Suppressor macrophage (primary cell): ENCODE results near the gene C11orf58.

Experiments
- DNase-seq, 4 experiments: peaks; one replicate each; pipeline ENCODE4 v3.0.0-alpha.2; 2020 to 2022
- total RNA-seq, 17 experiments: gene quantifications; one replicate each; lab custom pipeline; 2026; ENCODE audit warnings: mixed read lengths in 6 of 17, inconsistent platforms in 3 of 17; lab: John Stamatoyannopoulos, UW

C11orf58 gene
- 81.2 to 182 (median 121) reads per million in 17 experiments for total RNA-seq

DNA sequence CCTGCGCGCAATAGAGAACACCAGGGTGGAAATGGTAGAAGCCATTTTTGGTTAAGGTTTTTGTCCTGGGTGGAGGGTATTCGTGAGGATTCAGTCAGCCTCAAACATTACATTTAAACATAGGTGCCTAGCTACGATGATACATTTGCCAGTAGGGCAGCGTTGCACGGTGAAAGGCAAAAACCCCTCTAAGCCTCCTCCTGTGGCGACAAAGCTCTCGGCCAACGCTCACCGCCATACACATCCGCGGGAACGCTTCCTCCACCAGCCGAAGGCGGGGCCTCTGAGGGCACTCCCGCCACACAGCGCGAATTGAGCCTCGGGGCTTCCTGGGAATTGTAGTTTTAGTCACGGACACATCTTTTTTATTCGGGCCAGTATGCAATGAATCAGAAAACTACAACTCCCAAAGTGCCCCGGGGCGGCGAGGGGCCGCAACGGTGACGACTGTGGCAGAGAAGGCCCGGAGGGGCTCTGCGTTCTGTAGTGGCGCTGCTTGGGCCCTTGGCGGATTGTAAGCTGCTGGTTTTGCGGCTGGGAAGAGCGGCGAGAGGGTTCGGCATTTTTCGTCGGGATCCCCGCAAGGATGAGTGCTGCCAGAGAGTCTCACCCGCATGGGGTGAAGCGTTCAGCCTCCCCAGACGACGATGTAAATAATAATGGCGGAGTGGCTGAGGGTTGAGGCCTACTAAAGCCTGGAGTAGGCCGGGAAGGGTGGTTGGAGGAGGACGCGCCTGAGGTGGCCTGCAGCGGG is at the start of gene C11orf58:
C11orf58 (plus strand) TSS at position 455 of the 754 bp plus-strand sequence; CDS start at position 587, 132 bp downstream.
- peak; percentile 96 to 98 (median 98) for DNase-seq

DNA sequence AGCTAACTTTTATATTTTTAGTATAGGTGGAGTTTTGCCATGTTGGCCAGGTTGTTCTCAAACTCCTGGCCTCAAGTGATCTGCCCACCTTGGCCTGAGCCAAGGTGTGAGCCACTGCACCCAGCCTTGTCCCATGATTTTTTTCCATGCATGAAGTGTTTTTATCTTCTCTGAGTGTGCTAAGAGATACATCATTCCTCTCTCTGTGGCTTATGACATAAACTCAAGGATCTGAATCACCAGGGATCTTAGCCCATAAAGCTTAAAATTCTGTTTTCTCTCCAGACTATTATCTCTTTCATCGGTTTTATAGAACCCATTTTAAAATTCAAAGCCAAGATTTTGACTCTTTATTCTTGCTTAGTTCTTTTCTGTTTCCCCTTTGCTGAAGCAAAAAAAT is 48.4 kb upstream of the C11orf58 start:
- DNase-seq = no peak

DNA sequence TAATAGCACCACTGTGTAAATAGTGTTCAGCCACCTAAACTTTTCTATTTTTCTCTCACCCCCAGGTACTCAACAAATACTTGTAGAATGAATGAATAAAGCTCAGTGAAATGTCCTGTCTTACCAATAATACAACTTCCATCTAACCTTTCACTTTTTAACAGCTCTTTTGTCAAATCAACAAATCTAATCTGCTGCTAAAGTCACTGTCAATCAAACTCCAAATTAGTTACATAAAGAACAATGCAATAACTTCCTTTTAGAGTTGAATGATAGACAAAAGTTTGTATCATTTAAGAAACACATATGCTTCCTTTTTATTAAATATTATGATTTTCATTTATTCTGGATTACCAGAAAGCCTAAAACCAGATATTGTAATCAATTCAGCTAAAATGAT is 34.7 kb upstream of the C11orf58 start:
- DNase-seq = no peak

GRCh38 chr11:16713594-16713993 is 24.9 kb upstream of the C11orf58 start:
- peak in 1 of 4 experiments; percentile 2 for DNase-seq

DNA sequence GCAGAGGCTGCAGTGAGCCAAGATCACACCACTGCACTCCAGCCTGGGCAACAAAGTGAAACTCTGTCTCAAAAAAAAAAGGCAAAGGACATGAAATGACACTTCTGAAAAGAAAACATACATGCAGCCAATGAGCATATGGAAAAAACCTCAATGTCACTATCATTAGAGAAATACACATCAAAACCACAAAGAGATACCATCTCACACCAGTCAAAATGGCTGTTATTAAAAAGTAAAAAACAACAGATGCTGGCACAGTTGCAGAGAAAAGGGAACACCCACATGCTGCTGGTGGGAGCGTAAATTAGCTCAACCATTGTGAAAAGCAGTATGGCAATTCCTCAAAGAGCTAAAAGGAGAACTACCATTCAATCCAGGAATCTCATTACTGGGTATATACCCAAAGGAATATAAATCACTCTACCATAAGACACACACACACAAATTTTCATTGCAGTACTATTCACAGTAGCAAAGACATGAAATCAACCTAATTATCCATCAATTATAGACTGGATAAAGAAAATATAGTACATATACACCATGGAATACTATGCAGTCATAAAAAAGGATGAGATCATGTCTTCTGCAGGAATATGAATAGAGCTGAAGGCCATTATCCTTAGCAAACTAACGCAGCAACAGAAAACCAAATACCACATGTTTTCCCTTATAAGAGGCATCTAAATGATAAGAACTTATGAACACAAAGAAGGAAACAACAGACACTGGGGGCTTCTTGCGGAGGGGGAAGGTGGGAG is 15.7 kb upstream of the C11orf58 start:
- peak in 1 of 4 experiments; percentile 2 for DNase-seq

- DNase-seq = no peak
Measured at GRCh38 chr11:16727806-16728205, 10.6 kb upstream of the C11orf58 start.

GRCh38 chr11:16737818-16738192 is 642 bp upstream of the C11orf58 start:
- no peak for DNase-seq

DNA sequence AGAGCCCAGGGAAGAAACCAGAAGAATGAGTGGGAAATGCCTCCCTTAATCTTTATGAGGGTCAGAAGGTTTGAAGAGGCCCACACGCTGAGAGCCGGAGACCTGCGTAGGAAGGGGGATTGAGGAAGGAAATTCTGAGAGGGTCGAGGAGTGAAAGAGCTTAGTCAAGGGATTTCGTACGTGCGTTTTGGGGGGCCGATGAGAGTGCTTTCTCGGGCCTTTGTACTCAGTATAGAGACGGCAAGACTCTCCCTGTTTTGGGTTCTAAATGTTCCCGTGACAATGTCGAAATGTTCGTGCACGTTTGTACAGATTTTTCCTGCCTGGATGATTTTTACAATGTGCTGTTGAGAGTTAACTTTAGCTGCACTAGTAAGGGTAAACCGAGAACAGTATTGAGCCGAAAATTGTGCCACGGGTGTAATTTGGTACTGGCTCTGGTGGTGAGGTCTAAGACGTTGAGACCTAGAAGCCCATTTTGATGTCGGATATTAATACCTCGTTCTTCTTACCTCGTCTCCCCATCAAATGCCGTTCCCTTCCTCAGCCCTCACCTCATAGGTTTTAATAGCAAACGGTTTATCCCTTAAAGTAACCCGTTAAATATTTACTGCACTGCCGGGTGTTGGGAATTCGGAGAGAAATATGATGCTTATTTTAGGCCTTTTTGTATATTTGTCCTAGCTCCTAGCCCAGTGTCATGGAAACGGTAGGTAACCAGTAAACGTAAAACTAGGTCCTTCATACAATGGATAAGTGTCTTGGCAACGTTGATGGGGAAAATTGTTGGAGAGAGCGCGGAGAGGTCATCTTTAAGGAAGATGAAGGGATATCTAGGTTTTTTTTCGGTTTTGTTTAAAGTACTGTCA is 734 bp downstream of the C11orf58 start:
- peak; percentile 58 to 69 (median 63) for DNase-seq

DNA sequence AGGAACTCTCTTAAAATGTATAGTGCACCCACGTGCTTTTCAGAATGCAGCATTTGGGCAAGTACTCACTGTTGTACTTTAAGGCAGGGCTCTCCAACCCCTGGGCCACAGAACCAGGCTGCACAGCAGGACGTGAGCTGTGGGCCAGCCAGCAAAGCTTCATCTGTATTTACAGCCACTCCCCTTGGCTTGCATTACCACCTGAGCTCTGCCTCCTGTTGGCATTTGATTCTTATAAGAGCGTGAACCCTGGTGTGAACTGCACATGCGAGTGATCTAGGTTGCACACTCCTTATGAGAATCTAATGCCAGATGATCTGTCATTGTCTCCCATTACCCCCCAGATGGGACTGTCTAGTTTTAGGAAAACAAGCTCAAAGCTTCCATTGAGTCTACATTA is 3.0 kb downstream of the C11orf58 start:
- peak in 3 of 4 experiments; percentile 3 to 23 (median 7) for DNase-seq

GRCh38 chr11:16743478-16743877 is 5.0 kb downstream of the C11orf58 start:
- no peak for DNase-seq

- no peak for DNase-seq
Measured at GRCh38 chr11:16744128-16744725, 5.8 kb downstream of the C11orf58 start.

DNA sequence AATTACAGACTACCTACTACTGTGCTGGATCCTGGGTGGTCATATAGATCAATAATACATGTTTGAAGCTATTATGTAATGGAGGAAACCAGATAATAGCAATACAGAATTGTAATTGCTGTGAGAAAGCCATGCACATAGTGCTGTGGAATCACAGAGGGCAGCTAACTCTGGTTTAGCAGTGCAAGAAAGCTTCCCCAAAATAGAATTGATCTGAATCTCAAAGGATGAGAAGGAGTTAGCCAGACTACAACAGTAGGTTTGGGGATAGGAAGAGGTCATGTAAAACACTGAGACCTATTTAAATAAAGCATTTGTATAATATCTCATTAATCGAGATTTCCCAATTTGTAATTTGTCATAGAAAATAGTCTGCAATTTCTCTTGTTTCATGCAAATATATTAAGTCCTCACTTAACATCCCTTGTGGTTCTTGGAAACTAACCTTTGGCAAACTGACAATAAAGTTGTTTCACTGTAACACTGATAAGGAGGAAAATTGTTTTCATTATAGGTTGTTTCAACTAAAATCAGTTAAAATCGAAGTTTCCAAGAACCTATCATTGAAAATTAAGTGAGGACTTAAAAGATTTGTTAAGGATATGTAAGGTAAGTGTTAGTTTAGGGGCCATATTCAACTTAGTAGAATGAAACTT is 7.6 kb downstream of the C11orf58 start:
- DNase-seq = no peak

- DNase-seq = no peak
Measured at GRCh38 chr11:16749092-16749491, 10.6 kb downstream of the C11orf58 start.

DNA sequence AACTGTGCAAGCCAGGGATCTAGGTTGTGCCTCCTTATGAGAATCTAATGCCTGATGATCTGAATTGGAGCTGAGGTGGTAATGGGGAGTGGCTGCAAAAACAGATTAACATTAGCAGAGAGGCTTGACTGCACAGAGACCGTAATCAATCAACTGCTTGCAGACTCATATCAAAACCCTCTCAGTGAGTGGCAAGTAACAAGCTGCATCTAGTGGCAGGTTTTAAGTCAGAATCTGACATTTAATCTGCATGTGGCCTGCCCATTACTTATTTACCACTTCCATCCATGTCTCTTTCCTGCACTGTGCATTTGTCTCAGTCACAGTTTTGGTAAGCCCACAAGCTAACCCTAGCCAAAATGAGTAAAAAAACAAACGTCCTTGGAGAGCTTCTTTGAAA is 11.2 kb downstream of the C11orf58 start:
- no peak for DNase-seq

DNA sequence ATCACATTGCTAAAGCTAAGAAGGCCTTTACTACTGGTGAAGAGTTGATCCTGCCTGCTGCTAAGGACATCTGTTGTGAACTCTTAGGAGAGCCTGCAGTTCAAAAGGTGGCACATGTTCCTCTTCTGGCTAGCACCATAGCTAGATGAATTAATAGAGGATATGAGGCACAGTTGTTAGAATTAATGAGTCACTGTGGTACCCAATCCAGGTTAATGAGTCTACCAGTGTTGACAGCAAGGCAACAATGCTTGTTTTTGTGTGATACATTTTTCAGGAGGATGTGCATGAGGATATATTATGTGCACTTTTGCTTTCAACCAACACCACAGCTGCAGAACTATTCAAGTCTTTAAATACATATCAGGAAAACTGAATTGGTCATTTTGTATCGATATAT is 12.0 kb downstream of the C11orf58 start:
- no peak for DNase-seq

GRCh38 chr11:16758382-16759024 is 20.1 kb downstream of the C11orf58 start:
- no peak for DNase-seq

- peak in 2 of 4 experiments; percentile 19 to 48 for DNase-seq
Measured at GRCh38 chr11:16759857-16760508, 21.5 kb downstream of the C11orf58 start.

GRCh38 chr11:16763746-16764145 is 25.3 kb downstream of the C11orf58 start:
- DNase-seq = no peak

- DNase-seq = no peak
Measured at GRCh38 chr11:16764888-16765287, 26.4 kb downstream of the C11orf58 start.

DNA sequence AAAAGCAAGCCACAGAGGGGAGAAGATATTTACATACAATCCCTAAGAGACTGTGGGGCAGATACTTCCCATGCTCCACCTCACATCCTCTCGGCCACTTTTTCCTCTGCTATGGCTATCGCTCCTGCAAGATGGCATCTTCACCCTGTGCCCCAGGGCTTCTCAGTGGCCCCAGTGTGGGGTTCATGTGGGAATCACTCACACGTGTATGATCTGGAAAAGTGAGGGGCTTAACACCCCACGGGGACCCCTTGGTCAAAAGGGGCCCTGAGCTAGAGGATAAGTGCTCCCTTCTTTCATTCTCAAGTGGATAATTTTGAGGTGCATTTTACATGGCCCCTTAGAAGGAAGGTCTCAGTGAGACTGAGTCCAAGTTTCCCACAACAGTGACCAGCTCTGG is 28.7 kb downstream of the C11orf58 start:
- no peak for DNase-seq

GRCh38 chr11:16767957-16768356 is 29.5 kb downstream of the C11orf58 start:
- DNase-seq = no peak
